K562 (cell line): Measurements from ENCODE around the gene SNRPB. TPM values are rescaled to one million over a fixed set of nuclear protein-coding genes. Genes with fewer than 3 reads are reported as not detected.

Source experiments
- ATAC-seq: fragments of 200-7000 bp; cut with Tn5 transposase; 3 replicates; pipeline ENCODE4 v1.9.1; 2020; ENCODE audit warnings: moderate library complexity
- BruUV-seq: library from RNA; stranded (reverse); fragments of 400-500 nt; replicated peaks from 2 replicates; lab custom pipeline; 2021; lab: Mats Ljungman, UMichigan
- CTCF ChIA-PET: fragments of 300-600 bp; formaldehyde crosslinking; extraction: SDS; loops from one replicate; lab custom pipeline; 2021; ENCODE audit warnings: low intra/inter-chr PET ratio; lab: Yijun Ruan, JAX
- POLR2A ChIA-PET: fragments of 300-600, 350-650 bp; sonication (Branson Sonifier 250); formaldehyde crosslinking; extraction: SDS; loops from one replicate; lab custom pipeline; 2021; ENCODE audit warnings: antibody characterized with exemption, inconsistent platforms; lab: Yijun Ruan, JAX
- DNase-seq, 4 experiments: peaks; one replicate each; pipeline versions ENCODE4 v3.0.0 to v3.0.0-alpha.2; 2011 to 2018; ENCODE audit warnings: low spot score in 3 of 4, mixed read lengths in 3 of 4; ENCODE audit errors: extremely low read depth in 1 of 4
- FAIRE-seq: peaks from 2 replicates; lab custom pipeline; 2011; peaks lifted over from hg19 to GRCh38; lab: Jason Lieb, UNC
- H2AFZ ChIP-seq: 2 replicates; pipeline ENCODE4 v1.6.0; 2011; ENCODE audit warnings: low read depth, low read length, control low read depth, inconsistent platforms
- H3K27ac ChIP-seq: fragments of 200-600 bp; 3 replicates; pipeline ENCODE4 v1.8.0; 2011; ENCODE audit warnings: low read depth, mild to moderate bottlenecking, control low read depth, inconsistent platforms, low read length, moderate library complexity, mixed read lengths; ENCODE audit errors: extremely low read depth
- H3K27me3 ChIP-seq, 2 experiments: fragments of 300-600 bp in 1 of 2; 2 replicates in 1 of 2; 3 replicates in 1 of 2; pipeline versions ENCODE4 v1.6.0 to v1.8.0; 2011; ENCODE audit warnings: inconsistent platforms in 2 of 2, low read length in 2 of 2, mild to moderate bottlenecking in 1 of 2, mixed read lengths in 1 of 2, moderate library complexity in 1 of 2; ENCODE audit not compliant: control insufficient read depth in 2 of 2, insufficient read depth in 2 of 2
- H3K36me3 ChIP-seq: fragments of 300-600 bp; 3 replicates; pipeline ENCODE4 v1.8.0; 2011; ENCODE audit warnings: mild to moderate bottlenecking, low read length, inconsistent platforms; ENCODE audit not compliant: control insufficient read depth, insufficient read depth
- H3K4me1 ChIP-seq, 2 experiments: fragments of 200-600 bp in 1 of 2; replicated peaks in 1 of 2; 2 replicates in 1 of 2; 3 replicates in 1 of 2; pipeline versions ENCODE4 v1.5.1 to v1.8.0; 2011; ENCODE audit warnings: inconsistent platforms in 2 of 2, low read length in 2 of 2, mild to moderate bottlenecking in 1 of 2, mixed read lengths in 1 of 2, moderate library complexity in 1 of 2; ENCODE audit not compliant: control insufficient read depth in 2 of 2, insufficient read depth in 2 of 2
- H3K4me2 ChIP-seq: 2 replicates; pipeline ENCODE4 v1.6.1; 2011; ENCODE audit warnings: low read length, control low read depth, inconsistent platforms, mixed read lengths; ENCODE audit not compliant: insufficient read depth
- H3K4me3 ChIP-seq: fragments of 200-600 bp; sonication (generic), shearing (Covaris generic); 2 replicates; pipeline ENCODE4 v1.5.1; 2016; ENCODE audit warnings: control low read depth, inconsistent platforms
- H3K79me2 ChIP-seq: fragments of 200-600 bp; 3 replicates; pipeline ENCODE4 v1.8.0; 2011; ENCODE audit warnings: low read length, inconsistent platforms; ENCODE audit not compliant: control insufficient read depth, insufficient read depth
- H3K9ac ChIP-seq, 2 experiments: 2 replicates each; pipeline versions ENCODE4 v1.6.0 to v1.6.1; 2011; ENCODE audit warnings: low read depth in 2 of 2, low read length in 2 of 2, control low read depth in 1 of 2, inconsistent platforms in 1 of 2, mild to moderate bottlenecking in 1 of 2, mixed read lengths in 1 of 2; ENCODE audit not compliant: insufficient read depth in 1 of 2
- H3K9me1 ChIP-seq: one replicate; pipeline ENCODE4 v1.6.0; 2011; ENCODE audit warnings: inconsistent platforms, mild to moderate bottlenecking, low read length, moderate library complexity; ENCODE audit not compliant: control insufficient read depth, insufficient read depth
- H3K9me3 ChIP-seq: replicated peaks from 2 replicates; pipeline ENCODE4 v1.5.1; 2011; ENCODE audit warnings: low read depth, low read length, inconsistent platforms; ENCODE audit not compliant: control insufficient read depth, insufficient read depth
- H4K20me1 ChIP-seq: replicated peaks from 2 replicates; pipeline ENCODE4 v1.6.1; 2011; ENCODE audit warnings: low read length, inconsistent platforms, mixed read lengths; ENCODE audit not compliant: control insufficient read depth, insufficient read depth
- BMI1 ChIP-seq: fragments of 150-350 bp; IDR thresholded peaks from 2 replicates; pipeline ENCODE4 v1.6.1; 2014; ENCODE audit warnings: low read length
- CCNT2 ChIP-seq: IDR thresholded peaks from 2 replicates; pipeline ENCODE4 v1.6.1; 2011; ENCODE audit warnings: borderline replicate concordance, low read depth, mild to moderate bottlenecking, moderate library complexity, mixed read lengths, low read length; ENCODE audit not compliant: insufficient read length; ENCODE audit errors: extremely low read depth
- EHMT2 ChIP-seq: fragments of 450-650 bp; IDR thresholded peaks from 2 replicates; pipeline ENCODE4 v1.6.1; 2018; ENCODE audit warnings: antibody characterized with exemption
- ESRRA ChIP-seq: fragments of 450-650 bp; IDR thresholded peaks from 2 replicates; pipeline ENCODE4 v1.6.1; 2014; ENCODE audit warnings: low read depth, mild to moderate bottlenecking, moderate library complexity, borderline replicate concordance
- FUS ChIP-seq: fragments of 200-400 bp; formaldehyde crosslinking; optimal IDR thresholded peaks from 2 replicates; pipeline ENCODE3; 2017; ENCODE audit warnings: low read depth, low read length
- GTF3C2 ChIP-seq: IDR thresholded peaks from 3 replicates; pipeline ENCODE4 v1.6.1; 2011; ENCODE audit warnings: borderline replicate concordance, mild to moderate bottlenecking, moderate library complexity; ENCODE audit not compliant: insufficient read length; ENCODE audit errors: extremely low read depth
- HES1 ChIP-seq: fragments of 450-650 bp; IDR thresholded peaks from 2 replicates; pipeline ENCODE4 v1.6.1; 2016; ENCODE audit warnings: low read depth, mild to moderate bottlenecking, moderate library complexity
- LEF1 ChIP-seq: fragments of 450-650 bp; IDR thresholded peaks from 2 replicates; pipeline ENCODE4 v1.6.1; 2016; ENCODE audit warnings: mild to moderate bottlenecking
- MCM7 ChIP-seq, 2 experiments: fragments of 450-650 bp; IDR thresholded peaks; 2 replicates each; pipeline ENCODE4 v1.6.1; 2016 to 2018
- MTA3 ChIP-seq: fragments of 450-650 bp; formaldehyde crosslinking; IDR thresholded peaks from 2 replicates; pipeline ENCODE4 v1.6.1; 2017; ENCODE audit warnings: mild to moderate bottlenecking, borderline replicate concordance
- PHB2 ChIP-seq: fragments of 450-650 bp; IDR thresholded peaks from 2 replicates; pipeline ENCODE4 v1.6.1; 2017; ENCODE audit warnings: low read depth
- POU5F1 ChIP-seq: fragments of 150-350 bp; IDR thresholded peaks from 2 replicates; pipeline ENCODE4 v1.6.1; 2014; ENCODE audit warnings: borderline replicate concordance, low read length, low read depth, mild to moderate bottlenecking; ENCODE audit not compliant: partially characterized antibody
- RFX7 ChIP-seq: fragments of 250-450 bp; sonication (Bioruptor Pico); IDR thresholded peaks from 2 replicates; pipeline ENCODE4 v1.5.1; 2021; ENCODE audit warnings: mild to moderate bottlenecking
- TCFL5 ChIP-seq: fragments of 250-450 bp; sonication (Bioruptor Pico); conservative IDR thresholded peaks from 2 replicates; pipeline ENCODE4 v1.6.1; 2021; ENCODE audit warnings: mild to moderate bottlenecking, moderate library complexity, matching md5 sums
- ZNF277 ChIP-seq: fragments of 250-450 bp; sonication (Bioruptor Pico); IDR thresholded peaks from 2 replicates; pipeline ENCODE4 v1.8.0; 2022; ENCODE audit warnings: inconsistent platforms, mild to moderate bottlenecking, moderate library complexity, borderline replicate concordance
- ZNF668 ChIP-seq: fragments of 250-450 bp; sonication (Bioruptor Pico); IDR thresholded peaks from 2 replicates; pipeline ENCODE4 v1.8.0; 2022; ENCODE audit warnings: mild to moderate bottlenecking, inconsistent platforms
- WGBS: fragments of 100-300 bp; shearing (Covaris generic); methylation state at CpG from one replicate; pipeline ENCODE4 v1.1.6; 2016; ENCODE audit warnings: low coverage, mixed read lengths; ENCODE audit not compliant: insufficient coverage; ENCODE audit errors: missing lambda C conversion rate; 5-methylcytosine and 5-hydroxymethylcytosine counted together
- in situ Hi-C: fragments of 300-500 bp; cut with MboI; formaldehyde crosslinking; loops from 4 replicates; pipeline ENCODE4 v1.15.0; 2018; ENCODE audit warnings: inconsistent platforms, mixed read lengths
- intact Hi-C: fragments of 100-400 bp; cut with micrococcal nuclease; formaldehyde crosslinking; loops from 2 replicates; pipeline ENCODE4 v1.14.2; 2022
- polyA plus RNA-seq, 8 experiments: library from polyadenylated mRNA; depleted of rRNA in 4 of 8; stranded (reverse) in 5 of 8; unstranded in 3 of 8; fragments of >200 nt; fragmentation: Nextera tagmentation in 2 of 8; fragmentation: Illumina TruSeq in 1 of 8; extraction: Ambion mirVana in 2 of 8; extraction: Trizol in 1 of 8; gene quantifications; 2 replicates each; pipeline versions ENCODE4 v1.2.1 to v1.2.3, GENCODE V29; 2011 to 2014; ENCODE audit warnings: inconsistent platforms in 1 of 8, missing spikeins in 1 of 8
- total RNA-seq, 7 experiments: library from RNA; depleted of rRNA in 6 of 7; stranded (reverse); fragments of >200 nt in 6 of 7; fragmentation: Illumina TruSeq in 2 of 7; extraction: Trizol in 2 of 7; gene quantifications; 2 replicates each; pipeline versions ENCODE4 v1.2.1 to v1.2.3, GENCODE V29; 2011 to 2021; ENCODE audit warnings: low replicate concordance in 1 of 7
- TF ChIP-seq, protein P1 (sequence below): fragments of 450-650 bp; formaldehyde crosslinking; IDR thresholded peaks from 2 replicates; pipeline ENCODE4 v1.4.0; 2020; ENCODE audit warnings: mild to moderate bottlenecking, moderate library complexity

SNRPB gene
- total and polyA plus RNA-seq, 9 of the 15 experiments (the other 6 are each of a cell fraction or from before 2014, with no cell fraction given): 13.1 to 615 (median 266) TPM

DNA sequence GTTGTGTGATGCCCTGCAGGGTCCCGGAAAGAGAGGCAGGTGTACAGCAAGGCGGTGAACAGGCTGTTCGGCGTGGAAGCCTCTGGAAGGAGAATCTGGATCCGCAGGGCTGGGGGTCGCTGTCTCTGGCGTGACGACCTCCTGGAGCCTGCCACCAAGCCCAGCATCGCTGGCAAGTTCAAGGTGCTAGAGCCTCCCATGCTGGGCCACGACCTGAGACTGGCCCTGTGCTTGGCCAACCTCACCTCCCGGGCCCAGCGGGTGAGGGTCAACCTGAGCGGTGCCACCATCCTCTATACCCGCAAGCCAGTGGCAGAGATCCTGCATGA, 53.4 kb downstream of the SNRPB start:
- H3K4me3 ChIP-seq: no peak overlapping the region
- no peaks in the 10 kb centered on the region for H3K79me2 ChIP-seq
- no peak overlapping the region for H3K4me2 ChIP-seq
- CTCF ChIA-PET: no interaction called here
- H3K9me1 ChIP-seq: no peaks in the 10 kb centered on the region
- no peaks in the 10 kb centered on the region; the same call in 1 of the 2 replicates for H4K20me1 ChIP-seq
- H3K9me3 ChIP-seq: no peaks in the 10 kb centered on the region
- FAIRE-seq (no peak), ATAC-seq (no peak), DNase-seq (no peak)
- peaks cover 0 to 22% of the 10 kb centered on the region in 2 experiments; a peak in 4 of 5 replicates for H3K27me3 ChIP-seq
- no peak overlapping the region for H2AFZ ChIP-seq
- in situ Hi-C loops (no loop called here), intact Hi-C loops (no loop called here)
- H3K36me3 ChIP-seq: no peaks in the 10 kb centered on the region
- no peaks in the 10 kb centered on the region; a peak in 1 of 5 replicates for H3K4me1 ChIP-seq
- BruUV-seq: no TSS peak
- no peak overlapping the region for H3K9ac ChIP-seq
- POLR2A ChIA-PET: no interaction called here
- WGBS: 2% methylated on average over 10 of the region's 14 CpGs
- no peak overlapping the region for H3K27ac ChIP-seq
- TF ChIP-seq MTA3: no peak
- no peak for TF ChIP-seq HES1
- no peak for TF ChIP-seq FUS
- TF ChIP-seq ESRRA: no peak
- TF ChIP-seq RFX7 (CRISPR knock-in tag): no peak
- TF ChIP-seq BMI1: no peak
- TF ChIP-seq MCM7 (IDR thresholded peaks at IDR 0.05): no peak
- TF ChIP-seq EHMT2: no peak
- no peak for TF ChIP-seq LEF1
- no peak for TF ChIP-seq ZNF277 (CRISPR knock-in tag)
- no peak for TF ChIP-seq GTF3C2
- TF ChIP-seq PHB2: no peak
- TF ChIP-seq, protein P1, sequence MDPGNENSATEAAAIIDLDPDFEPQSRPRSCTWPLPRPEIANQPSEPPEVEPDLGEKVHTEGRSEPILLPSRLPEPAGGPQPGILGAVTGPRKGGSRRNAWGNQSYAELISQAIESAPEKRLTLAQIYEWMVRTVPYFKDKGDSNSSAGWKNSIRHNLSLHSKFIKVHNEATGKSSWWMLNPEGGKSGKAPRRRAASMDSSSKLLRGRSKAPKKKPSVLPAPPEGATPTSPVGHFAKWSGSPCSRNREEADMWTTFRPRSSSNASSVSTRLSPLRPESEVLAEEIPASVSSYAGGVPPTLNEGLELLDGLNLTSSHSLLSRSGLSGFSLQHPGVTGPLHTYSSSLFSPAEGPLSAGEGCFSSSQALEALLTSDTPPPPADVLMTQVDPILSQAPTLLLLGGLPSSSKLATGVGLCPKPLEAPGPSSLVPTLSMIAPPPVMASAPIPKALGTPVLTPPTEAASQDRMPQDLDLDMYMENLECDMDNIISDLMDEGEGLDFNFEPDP (CRISPR knock-in tag): no peak
- no peak for TF ChIP-seq TCFL5 (CRISPR knock-in tag)
- no peak for TF ChIP-seq ZNF668
- TF ChIP-seq CCNT2: no peak
- no peak for TF ChIP-seq POU5F1
